ENCODE measurements around the gene DRAP1.

DRAP1 gene

DNA sequence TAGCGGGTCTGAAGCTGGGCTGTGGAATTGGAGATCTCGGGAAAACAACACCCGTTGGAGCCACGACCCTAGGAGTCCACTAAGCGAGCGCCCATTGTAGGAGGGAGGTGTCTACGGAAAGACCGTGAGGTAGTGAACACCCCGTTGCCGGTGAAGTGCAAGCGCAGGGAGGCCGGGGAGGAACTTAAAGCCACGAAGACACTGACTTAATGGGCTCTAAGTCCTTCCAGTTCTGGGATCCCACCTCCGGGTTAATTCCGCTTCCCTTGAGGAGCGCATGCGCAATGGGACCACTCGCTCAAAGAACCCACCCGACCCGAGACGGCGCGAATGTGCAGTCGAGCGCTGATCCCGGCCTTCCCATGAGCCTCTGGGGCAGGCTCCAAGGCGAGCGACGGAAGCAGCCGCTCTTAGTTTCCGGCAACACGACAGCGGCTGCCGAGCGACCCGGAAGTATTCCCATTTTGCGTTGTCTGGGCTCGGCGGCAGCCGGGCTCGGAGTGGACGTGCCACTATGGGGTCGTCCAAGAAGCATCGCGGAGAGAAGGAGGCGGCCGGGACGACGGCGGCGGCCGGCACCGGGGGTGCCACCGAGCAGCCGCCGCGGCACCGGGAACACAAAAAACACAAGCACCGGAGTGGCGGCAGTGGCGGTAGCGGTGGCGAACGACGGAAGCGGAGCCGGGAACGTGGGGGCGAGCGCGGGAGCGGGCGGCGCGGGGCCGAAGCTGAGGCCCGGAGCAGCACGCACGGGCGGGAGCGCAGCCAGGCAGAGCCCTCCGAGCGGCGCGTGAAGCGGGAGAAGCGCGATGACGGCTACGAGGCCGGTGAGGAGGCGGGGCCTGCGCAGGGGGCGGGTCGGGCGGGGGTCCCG is 42.3 kb downstream of the DRAP1 start, which contains the start of gene SART1:
TSS of gene SART1 (plus strand) at position 468 of the 874 bp plus-strand sequence. CDS start at position 515, 47 bp downstream.
- DNase-seq (ENCODE audit: low read depth) = peak; percentile 94

DNA sequence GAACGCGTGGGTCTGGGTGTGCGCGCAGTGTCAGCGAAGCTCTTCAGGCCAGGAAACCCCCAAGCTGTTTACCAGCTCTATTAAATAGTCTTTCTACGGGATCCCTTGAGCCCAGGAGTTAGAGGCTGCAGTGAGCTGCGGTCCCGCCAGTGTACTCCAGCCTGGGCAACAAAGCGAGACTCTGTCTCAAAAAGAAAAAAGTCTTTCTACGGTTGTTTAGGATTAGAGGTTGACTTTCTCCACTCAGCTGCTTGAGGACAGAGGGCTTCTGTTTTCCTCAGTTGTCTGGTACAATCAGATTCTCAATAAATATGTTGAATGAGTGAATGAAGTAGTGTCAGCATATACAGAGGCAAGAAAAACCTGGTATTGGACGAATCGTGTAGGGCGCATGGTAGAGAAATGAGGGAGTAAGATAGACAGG is 42.9 kb downstream of the DRAP1 start:
- no peak for DNase-seq (ENCODE audit: low read depth)

DNA sequence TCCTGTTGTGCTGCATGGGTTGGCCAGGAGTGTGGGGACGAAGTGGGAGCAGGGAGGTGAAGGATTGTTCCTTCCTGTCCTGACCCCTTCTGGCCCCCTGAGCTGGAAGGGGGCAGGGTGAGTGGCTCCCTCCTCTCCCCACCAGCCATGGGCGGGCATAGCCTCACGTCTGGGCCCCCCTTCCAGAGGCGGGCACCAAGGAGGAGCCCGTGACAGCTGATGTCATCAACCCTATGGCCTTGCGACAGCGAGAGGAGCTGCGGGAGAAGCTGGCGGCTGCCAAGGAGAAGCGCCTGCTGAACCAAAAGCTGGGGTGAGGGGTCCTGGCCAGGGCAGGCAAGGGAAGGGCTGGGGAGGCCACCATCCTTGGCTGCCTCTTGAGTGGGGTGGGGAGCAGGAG is 45.7 kb downstream of the DRAP1 start:
- DNase-seq (ENCODE audit: low read depth) = no peak

DNA sequence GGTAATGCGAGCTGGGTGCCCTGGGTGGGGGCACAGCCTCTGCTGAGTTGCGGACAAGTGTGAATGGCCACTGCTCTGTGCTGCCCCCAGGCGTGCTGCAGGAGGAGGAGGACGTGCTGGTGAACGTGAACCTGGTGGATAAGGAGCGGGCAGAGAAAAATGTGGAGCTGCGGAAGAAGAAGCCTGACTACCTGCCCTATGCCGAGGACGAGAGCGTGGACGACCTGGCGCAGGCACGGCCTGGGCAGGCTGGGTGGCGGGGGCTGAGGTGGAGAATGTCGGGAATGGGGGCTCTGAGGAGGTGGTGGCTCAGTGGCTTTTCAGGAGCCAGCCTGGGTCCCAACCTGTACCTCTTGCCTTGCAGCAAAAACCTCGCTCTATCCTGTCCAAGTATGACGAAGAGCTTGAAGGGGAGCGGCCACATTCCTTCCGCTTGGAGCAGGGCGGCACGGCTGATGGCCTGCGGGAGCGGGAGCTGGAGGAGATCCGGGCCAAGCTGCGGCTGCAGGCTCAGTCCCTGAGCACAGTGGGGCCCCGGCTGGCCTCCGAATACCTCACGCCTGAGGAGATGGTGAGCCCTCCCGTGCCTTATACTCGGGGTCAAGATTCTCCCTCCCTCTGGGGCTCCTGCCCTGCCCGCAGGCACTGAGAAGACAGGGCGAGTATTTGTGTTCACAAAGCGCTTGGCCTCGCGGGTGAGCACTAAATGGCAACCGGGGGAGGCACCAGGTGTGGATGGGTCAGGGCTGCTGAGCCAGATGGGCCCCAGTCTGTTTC is 46.9 kb downstream of the DRAP1 start:
- no peak for DNase-seq (ENCODE audit: low read depth)

DNA sequence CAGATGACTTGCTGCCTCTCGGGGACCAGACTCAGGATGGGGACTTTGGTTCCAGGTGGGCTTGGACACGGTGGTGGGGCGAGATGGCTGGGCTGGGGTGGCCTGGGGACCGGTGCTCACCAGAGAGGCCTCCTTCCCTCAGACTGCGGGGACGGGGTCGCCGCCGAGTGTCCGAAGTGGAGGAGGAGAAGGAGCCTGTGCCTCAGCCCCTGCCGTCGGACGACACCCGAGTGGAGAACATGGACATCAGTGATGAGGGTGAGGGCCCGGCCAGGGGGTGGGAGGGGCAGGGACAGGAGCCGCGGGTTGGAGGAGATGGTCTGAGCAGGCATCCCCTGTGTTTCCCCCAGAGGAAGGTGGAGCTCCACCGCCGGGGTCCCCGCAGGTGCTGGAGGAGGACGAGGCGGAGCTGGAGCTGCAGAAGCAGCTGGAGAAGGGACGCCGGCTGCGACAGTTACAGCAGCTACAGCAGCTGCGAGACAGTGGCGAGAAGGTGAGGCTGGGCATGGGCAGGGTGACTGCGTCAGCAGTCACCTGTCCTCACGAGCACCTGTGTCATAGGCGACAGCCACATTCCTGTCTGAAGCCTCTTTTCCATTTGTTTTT is 48.2 kb downstream of the DRAP1 start:
- no peak for DNase-seq (ENCODE audit: low read depth)

DNA sequence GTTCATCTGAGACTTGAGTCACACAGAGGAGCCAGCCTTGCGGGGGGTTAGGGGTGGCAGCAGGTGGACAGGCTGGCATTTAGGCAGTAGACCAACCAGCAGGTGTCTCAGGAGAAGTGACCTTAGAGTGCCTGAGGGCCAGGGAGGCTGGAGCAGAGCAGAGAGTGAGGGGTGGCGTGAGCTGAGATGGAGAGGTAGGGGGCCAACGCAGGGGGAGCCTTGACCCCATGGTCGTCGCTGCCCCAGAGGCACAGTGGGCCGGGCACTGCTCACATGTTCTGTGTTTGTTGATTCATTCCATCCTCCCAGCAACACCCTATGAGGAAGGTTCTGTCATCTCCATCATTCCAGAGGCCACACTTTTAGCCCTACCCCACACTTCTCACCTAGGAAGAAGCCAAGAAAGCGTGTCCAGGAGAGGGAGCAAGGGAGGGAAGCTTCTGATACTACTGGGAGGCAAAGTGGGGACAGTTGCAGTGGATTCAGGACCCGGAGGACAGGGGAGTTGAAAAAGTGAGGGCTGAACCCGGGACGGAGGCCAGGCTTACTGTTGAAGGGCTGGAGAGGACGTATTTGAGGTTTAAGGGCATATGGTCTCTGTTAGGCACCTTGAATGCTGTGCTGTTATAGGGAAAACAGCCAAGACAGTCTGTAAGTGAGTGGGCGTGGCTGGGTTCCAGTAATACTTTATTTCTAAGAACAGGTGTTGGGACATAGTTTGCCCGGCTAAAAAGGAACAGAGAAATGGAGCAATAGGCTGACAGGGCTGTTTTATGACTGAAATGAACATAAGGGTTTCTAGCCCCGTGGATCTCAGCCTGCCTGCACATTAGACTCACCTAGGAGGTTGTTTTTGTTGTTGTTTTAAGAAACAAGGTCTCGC is 49.6 kb downstream of the DRAP1 start:
- DNase-seq (ENCODE audit: low read depth) = no peak
